ENCODE measurements around the gene PKP2. TPM values are rescaled to one million over a fixed set of nuclear protein-coding genes. Genes with fewer than 3 reads are reported as not detected.

PKP2 gene
- total and polyA plus RNA-seq, 2 of the 13 experiments (the other 11 are each of a cell fraction or from before 2014, with no cell fraction given), result 15.1 to 25.3 TPM

DNA sequence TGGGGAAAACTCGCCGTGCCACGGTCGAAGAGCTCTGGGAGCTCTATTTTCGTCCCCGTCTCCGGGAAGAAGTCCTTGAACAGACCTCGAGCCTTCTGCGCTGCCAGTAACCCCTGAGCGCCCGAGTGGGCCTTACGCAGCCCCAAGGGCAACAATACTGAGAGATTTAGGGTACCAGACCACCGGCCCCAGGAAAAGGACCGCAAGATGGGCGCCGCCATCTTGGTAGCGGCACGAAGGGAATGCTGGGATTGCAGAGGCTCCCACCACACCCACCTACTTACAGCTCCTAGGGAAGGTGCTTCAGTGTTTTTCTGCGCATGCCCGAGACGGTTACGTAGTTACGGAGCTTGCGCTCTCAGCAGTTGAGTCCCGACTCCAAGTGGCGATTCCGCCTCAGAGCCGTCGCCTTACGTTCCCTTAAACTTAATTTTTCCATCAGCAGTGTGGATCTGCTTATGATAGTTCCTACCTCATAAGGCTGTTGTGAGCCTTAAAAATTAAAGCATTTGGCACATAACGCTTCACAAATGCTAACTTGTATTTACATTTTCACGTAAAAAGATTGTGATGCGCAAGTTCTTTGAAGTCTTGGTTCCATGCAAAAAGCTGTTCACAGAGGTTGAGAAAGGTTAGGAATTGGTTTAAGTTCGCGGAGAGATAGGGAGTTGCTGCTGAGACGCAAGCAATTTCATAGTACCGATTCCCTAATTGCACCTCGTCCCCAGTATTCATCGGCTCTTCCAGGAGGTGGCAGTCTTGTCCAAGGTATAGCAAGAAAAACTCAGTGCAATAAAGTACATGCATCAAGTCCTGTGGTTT lies 140.7 kb downstream of the PKP2 start, which contains the start of gene YARS2 (continued):
- TF ChIP-seq, protein P1, sequence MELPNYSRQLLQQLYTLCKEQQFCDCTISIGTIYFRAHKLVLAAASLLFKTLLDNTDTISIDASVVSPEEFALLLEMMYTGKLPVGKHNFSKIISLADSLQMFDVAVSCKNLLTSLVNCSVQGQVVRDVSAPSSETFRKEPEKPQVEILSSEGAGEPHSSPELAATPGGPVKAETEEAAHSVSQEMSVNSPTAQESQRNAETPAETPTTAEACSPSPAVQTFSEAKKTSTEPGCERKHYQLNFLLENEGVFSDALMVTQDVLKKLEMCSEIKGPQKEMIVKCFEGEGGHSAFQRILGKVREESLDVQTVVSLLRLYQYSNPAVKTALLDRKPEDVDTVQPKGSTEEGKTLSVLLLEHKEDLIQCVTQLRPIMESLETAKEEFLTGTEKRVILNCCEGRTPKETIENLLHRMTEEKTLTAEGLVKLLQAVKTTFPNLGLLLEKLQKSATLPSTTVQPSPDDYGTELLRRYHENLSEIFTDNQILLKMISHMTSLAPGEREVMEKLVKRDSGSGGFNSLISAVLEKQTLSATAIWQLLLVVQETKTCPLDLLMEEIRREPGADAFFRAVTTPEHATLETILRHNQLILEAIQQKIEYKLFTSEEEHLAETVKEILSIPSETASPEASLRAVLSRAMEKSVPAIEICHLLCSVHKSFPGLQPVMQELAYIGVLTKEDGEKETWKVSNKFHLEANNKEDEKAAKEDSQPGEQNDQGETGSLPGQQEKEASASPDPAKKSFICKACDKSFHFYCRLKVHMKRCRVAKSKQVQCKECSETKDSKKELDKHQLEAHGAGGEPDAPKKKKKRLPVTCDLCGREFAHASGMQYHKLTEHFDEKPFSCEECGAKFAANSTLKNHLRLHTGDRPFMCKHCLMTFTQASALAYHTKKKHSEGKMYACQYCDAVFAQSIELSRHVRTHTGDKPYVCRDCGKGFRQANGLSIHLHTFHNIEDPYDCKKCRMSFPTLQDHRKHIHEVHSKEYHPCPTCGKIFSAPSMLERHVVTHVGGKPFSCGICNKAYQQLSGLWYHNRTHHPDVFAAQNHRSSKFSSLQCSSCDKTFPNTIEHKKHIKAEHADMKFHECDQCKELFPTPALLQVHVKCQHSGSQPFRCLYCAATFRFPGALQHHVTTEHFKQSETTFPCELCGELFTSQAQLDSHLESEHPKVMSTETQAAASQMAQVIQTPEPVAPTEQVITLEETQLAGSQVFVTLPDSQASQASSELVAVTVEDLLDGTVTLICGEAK (IDR thresholded peaks at IDR 0.05), result no peak
- TF ChIP-seq, protein P1 (CRISPR knock-in tag; IDR thresholded peaks at IDR 0.05), result peak; percentile 72; the same call in 1 of the 2 replicates
- TF ChIP-seq NR2F2 (IDR thresholded peaks at IDR 0.05; ENCODE audit: borderline replicate concordance, low read depth) (no peak), ZNF841 (CRISPR knock-in tag; IDR thresholded peaks at IDR 0.05; ENCODE audit: borderline replicate concordance) (no peak), SIN3B (IDR thresholded peaks at IDR 0.05; ENCODE audit: low read length) (no peak; the same call in 1 of the 2 replicates), PRDM4 (CRISPR knock-in tag; IDR thresholded peaks at IDR 0.05; ENCODE audit: borderline replicate concordance) (0 out of 2 replicates have a peak, but pooled peaks have one; percentile 34), EHMT2 (IDR thresholded peaks at IDR 0.05; ENCODE audit: borderline replicate concordance, low read depth, low read length) (no peak), HMGA1 (CRISPR knock-in tag; conservative IDR thresholded peaks at IDR 0.05) (no peak), ZC3H4 (CRISPR knock-in tag; IDR thresholded peaks at IDR 0.05; ENCODE audit: borderline replicate concordance) (no peak), ESRRA (CRISPR knock-in tag; IDR thresholded peaks at IDR 0.05; ENCODE audit: low read depth) (no peak)
- TF ChIP-seq, protein P2, sequence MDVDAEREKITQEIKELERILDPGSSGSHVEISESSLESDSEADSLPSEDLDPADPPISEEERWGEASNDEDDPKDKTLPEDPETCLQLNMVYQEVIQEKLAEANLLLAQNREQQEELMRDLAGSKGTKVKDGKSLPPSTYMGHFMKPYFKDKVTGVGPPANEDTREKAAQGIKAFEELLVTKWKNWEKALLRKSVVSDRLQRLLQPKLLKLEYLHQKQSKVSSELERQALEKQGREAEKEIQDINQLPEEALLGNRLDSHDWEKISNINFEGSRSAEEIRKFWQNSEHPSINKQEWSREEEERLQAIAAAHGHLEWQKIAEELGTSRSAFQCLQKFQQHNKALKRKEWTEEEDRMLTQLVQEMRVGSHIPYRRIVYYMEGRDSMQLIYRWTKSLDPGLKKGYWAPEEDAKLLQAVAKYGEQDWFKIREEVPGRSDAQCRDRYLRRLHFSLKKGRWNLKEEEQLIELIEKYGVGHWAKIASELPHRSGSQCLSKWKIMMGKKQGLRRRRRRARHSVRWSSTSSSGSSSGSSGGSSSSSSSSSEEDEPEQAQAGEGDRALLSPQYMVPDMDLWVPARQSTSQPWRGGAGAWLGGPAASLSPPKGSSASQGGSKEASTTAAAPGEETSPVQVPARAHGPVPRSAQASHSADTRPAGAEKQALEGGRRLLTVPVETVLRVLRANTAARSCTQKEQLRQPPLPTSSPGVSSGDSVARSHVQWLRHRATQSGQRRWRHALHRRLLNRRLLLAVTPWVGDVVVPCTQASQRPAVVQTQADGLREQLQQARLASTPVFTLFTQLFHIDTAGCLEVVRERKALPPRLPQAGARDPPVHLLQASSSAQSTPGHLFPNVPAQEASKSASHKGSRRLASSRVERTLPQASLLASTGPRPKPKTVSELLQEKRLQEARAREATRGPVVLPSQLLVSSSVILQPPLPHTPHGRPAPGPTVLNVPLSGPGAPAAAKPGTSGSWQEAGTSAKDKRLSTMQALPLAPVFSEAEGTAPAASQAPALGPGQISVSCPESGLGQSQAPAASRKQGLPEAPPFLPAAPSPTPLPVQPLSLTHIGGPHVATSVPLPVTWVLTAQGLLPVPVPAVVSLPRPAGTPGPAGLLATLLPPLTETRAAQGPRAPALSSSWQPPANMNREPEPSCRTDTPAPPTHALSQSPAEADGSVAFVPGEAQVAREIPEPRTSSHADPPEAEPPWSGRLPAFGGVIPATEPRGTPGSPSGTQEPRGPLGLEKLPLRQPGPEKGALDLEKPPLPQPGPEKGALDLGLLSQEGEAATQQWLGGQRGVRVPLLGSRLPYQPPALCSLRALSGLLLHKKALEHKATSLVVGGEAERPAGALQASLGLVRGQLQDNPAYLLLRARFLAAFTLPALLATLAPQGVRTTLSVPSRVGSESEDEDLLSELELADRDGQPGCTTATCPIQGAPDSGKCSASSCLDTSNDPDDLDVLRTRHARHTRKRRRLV (CRISPR knock-in tag; IDR thresholded peaks at IDR 0.05), result no peak
